Measurements from ENCODE around the gene DDX6. TPM values are rescaled to one million over a fixed set of nuclear protein-coding genes. Genes with fewer than 3 reads are reported as not detected.
A peak's percentile ranks its signal among the peaks of the same experiment; 100 is the strongest.

DDX6 gene
- total and polyA plus RNA-seq, 9 of the 15 experiments (the other 6 are each of a cell fraction or from before 2014, with no cell fraction given): 10.0 to 102 (median 58.2) TPM

GRCh38 chr11:118715837-118716260, 75.1 kb downstream of the DDX6 start (continued):
- TF ChIP-seq MGA (IDR thresholded peaks at IDR 0.05) (no peak), RFX1 (IDR thresholded peaks at IDR 0.05) (no peak), CREM (IDR thresholded peaks at IDR 0.05; ENCODE audit: low read depth) (peak; percentile 46; the same call in 1 of the 2 replicates), ZBTB5 (IDR thresholded peaks at IDR 0.05) (no peak), ZBTB8A (IDR thresholded peaks at IDR 0.05; ENCODE audit: partially characterized antibody) (no peak), PTBP1 (IDR thresholded peaks at IDR 0.05; ENCODE audit: low read depth, low read length) (no peak), C11orf30 (IDR thresholded peaks at IDR 0.05; ENCODE audit: low read depth) (peak; percentile 79), ZNF354B (CRISPR knock-in tag; IDR thresholded peaks at IDR 0.05) (no peak), ZNF143 (CRISPR knock-in tag; IDR thresholded peaks at IDR 0.05) (no peak), RFX5 (IDR thresholded peaks at IDR 0.05; ENCODE audit: low read depth, low read length) (no peak), NEUROD1 (IDR thresholded peaks at IDR 0.05; ENCODE audit: borderline replicate concordance, low read depth, low read length, partially characterized antibody) (peak; percentile 28), DACH1 (IDR thresholded peaks at IDR 0.05; ENCODE audit: partially characterized antibody) (peak; percentile 42), HDAC2 (IDR thresholded peaks at IDR 0.05) (0 out of 2 replicates have a peak, but pooled peaks have one; percentile 39), POLR2AphosphoS2 (IDR thresholded peaks at IDR 0.05; ENCODE audit: low read length) (no peak), NBN (IDR thresholded peaks at IDR 0.05; ENCODE audit: low read depth) (no peak), KDM5B (IDR thresholded peaks at IDR 0.05; ENCODE audit: insufficient replicate concordance, low read depth, low read length) (no peak), ZNF134 (CRISPR knock-in tag; conservative IDR thresholded peaks at IDR 0.05) (no peak), SMARCE1 (IDR thresholded peaks at IDR 0.05) (peak; percentile 79)

Data from K562 (cell line).